ENCODE measurements around the gene BACH2. TPM values are rescaled to one million over a fixed set of nuclear protein-coding genes. Genes with fewer than 3 reads are reported as not detected.

BACH2 gene
- total RNA-seq, 1 donor = 0.27 TPM

DNA sequence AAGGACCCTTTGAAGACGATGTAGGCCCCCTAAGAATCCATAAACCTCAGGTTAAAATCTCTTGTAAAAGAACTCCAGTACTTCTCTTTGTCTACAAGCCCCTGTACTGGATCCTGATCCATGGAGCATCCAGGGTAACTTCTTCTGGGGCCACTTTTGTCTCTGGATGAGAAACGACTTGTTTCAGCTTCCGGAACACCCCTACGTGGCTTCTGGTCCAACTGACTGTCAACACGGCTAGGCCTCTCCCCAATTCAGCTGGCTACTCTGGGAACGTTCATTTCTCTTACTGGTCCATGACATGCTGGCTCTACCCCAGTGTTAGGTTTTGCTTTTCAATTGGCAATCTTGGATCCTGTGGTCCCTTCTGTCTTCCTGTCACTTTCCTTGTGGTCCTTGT is 198.0 kb downstream of the BACH2 start:
- no peak overlapping the region for H3K4me3 ChIP-seq (ENCODE audit: low read depth, low read length)
- DNase-seq (ENCODE audit: low read depth) = no peak
- TF ChIP-seq, protein P1, sequence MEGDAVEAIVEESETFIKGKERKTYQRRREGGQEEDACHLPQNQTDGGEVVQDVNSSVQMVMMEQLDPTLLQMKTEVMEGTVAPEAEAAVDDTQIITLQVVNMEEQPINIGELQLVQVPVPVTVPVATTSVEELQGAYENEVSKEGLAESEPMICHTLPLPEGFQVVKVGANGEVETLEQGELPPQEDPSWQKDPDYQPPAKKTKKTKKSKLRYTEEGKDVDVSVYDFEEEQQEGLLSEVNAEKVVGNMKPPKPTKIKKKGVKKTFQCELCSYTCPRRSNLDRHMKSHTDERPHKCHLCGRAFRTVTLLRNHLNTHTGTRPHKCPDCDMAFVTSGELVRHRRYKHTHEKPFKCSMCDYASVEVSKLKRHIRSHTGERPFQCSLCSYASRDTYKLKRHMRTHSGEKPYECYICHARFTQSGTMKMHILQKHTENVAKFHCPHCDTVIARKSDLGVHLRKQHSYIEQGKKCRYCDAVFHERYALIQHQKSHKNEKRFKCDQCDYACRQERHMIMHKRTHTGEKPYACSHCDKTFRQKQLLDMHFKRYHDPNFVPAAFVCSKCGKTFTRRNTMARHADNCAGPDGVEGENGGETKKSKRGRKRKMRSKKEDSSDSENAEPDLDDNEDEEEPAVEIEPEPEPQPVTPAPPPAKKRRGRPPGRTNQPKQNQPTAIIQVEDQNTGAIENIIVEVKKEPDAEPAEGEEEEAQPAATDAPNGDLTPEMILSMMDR (IDR thresholded peaks at IDR 0.05; ENCODE audit: insufficient read depth, low read length) = no peak

- H3K4me3 ChIP-seq (ENCODE audit: low read depth, low read length) = no peak overlapping the region
- peak; percentile 93 for DNase-seq (ENCODE audit: low read depth)
- TF ChIP-seq, protein P1 (IDR thresholded peaks at IDR 0.05; ENCODE audit: insufficient read depth, low read length) = peak; percentile 47
These were observed 198.6 kb downstream of the BACH2 start for GRCh38 chr6:90098001-90098531.

- H3K4me3 ChIP-seq (ENCODE audit: low read depth, low read length) = no peak overlapping the region
- DNase-seq (ENCODE audit: low read depth) = peak; percentile 18
- TF ChIP-seq, protein P1 (IDR thresholded peaks at IDR 0.05; ENCODE audit: insufficient read depth, low read length) = no peak
These were observed 199.3 kb downstream of the BACH2 start for GRCh38 chr6:90097356-90097755.

- DNase-seq (ENCODE audit: low read depth) = no peak
- TF ChIP-seq, protein P1 (IDR thresholded peaks at IDR 0.05; ENCODE audit: insufficient read depth, low read length) = no peak
- no peak overlapping the region for H3K4me3 ChIP-seq (ENCODE audit: low read depth, low read length)
These were observed 199.8 kb downstream of the BACH2 start for GRCh38 chr6:90096818-90097217.

DNA sequence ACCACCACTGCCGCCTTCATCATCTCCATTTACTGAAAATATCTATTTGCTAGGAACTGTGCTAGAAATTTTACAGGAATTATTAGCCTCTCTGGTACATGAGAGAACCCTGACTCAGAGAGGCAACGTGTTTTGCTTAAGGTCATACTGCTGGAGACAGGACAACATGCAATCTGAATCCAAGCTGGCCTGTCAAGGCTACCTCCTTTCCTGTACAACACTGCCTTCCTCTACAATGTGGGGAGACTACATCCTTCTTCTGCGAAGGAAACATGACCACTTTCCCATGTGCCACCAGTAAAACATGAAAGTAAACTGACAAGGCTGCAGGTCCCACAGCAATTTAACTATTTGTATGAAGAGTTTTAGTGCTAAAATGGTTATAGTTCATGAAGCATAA is 200.9 kb downstream of the BACH2 start:
- DNase-seq (ENCODE audit: low read depth) = no peak
- no peak overlapping the region for H3K4me3 ChIP-seq (ENCODE audit: low read depth, low read length)
- TF ChIP-seq, protein P1 (IDR thresholded peaks at IDR 0.05; ENCODE audit: insufficient read depth, low read length) = no peak

- H3K4me3 ChIP-seq (ENCODE audit: low read depth, low read length) = no peak overlapping the region
- DNase-seq (ENCODE audit: low read depth) = no peak
- TF ChIP-seq, protein P1 (IDR thresholded peaks at IDR 0.05; ENCODE audit: insufficient read depth, low read length) = no peak
These were observed 201.5 kb downstream of the BACH2 start for GRCh38 chr6:90095145-90095544.

DNA sequence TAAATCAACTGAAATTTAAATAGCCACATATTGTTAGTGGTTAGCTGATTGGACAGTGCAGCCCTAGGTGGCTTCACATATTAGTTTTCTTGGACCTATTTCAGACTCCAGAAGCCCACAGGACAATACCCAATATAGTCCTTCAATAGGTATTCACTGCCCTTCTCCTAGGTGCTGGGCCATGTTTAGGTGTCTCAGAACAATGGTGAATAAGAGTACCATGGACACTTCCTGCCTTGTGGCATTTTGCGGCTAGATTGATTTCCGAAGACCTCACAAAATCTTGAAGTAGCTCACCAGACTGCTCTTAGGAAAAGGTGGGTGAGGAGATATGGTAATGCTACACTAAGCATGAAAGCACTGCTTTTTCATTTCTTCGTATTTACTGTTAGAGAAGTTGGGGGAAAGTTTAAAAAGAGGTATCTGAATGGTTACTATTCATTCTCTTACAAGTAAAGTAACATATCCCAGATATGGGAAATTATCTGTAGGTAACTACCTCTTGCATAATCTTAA is 203.0 kb downstream of the BACH2 start:
- TF ChIP-seq, protein P1 (IDR thresholded peaks at IDR 0.05; ENCODE audit: insufficient read depth, low read length) = no peak
- H3K4me3 ChIP-seq (ENCODE audit: low read depth, low read length) = no peak overlapping the region
- DNase-seq (ENCODE audit: low read depth) = no peak
